GM15510 (cell line): ENCODE measurements around the gene AOAH.

Experiments used
- POLR2A ChIP-seq: IDR thresholded peaks from 3 replicates; pipeline ENCODE4 v1.6.1; 2011; ENCODE audit warnings: borderline replicate concordance; ENCODE audit not compliant: insufficient read length; ENCODE audit errors: extremely low read depth

The AOAH gene

DNA sequence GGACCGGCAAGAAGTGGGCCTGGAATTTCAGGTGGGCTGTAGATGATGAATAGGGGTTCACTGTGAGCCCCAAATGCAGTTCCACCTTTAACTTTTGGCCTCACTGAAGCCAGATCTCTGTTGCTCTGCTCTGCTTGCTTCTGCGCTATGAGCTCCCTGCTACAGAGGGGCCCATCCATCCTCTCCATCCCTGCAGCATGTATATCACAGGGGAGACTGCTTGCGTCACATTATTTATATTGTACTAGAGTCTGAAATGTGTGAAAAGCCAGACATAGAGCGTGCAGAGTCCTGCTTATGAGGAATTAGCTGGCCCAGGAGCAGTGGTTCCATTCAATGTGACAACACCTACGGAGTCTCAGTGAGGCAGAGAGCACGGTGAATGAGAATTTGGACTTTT is 69.9 kb downstream of the AOAH start:
- no peak for TF ChIP-seq POLR2A

GRCh38 chr7:36653663-36654355 is 70.5 kb downstream of the AOAH start:
- TF ChIP-seq POLR2A = no peak

DNA sequence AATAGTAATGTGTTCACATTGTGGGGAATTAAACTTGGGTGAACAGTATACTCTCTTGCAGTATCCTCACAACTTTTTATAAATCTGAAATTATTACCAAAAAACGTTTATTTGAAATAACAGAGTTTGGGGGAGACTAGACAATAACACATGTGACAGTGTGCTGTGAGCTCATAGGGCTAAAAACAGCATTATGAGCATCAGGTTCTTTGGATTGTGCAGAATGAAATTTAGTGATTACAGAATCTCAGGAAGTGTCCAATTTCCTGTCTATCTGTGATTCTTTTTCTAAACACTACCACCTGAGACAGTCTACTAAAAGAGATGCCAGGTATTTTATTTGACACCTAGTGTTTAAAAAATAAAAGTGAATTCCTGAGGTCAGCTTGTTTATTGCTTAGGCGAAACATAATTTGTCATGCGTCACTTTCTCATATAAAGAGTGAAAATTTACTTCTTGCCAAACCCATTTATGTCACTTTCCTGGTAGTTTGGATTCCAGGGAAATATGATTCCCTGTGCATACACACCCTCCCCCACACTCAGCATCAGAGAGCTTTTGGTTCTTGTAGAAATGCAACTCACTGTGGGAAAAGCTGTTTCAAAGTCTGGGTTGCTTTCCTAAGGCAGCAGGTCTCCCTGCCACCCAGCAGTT is 71.2 kb downstream of the AOAH start:
- no peak for TF ChIP-seq POLR2A

GRCh38 chr7:36652431-36652830 is 71.9 kb downstream of the AOAH start:
- no peak for TF ChIP-seq POLR2A

DNA sequence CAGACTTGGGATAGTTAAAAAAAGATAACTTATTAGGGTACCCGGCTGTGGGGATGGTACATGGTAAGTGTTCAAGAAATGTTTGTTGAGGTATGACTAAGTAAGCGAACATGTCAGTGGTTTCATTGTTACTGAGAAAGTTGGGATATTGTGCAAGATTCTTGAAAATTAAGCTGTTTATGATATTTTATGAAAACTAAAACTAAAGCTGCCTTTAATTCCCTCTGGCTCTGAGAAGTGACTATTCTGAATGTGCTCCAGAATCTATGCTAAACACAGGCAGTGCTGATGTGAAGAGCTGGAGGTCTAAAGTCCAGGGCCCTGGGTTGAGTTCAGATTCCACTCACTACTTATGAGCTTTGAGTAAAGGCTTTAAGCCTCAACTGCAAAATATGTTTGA is 72.9 kb downstream of the AOAH start:
- TF ChIP-seq POLR2A = no peak

GRCh38 chr7:36650766-36651312 is 73.5 kb downstream of the AOAH start:
- TF ChIP-seq POLR2A = no peak

- no peak for TF ChIP-seq POLR2A
Measured at GRCh38 chr7:36650320-36650719, 74.0 kb downstream of the AOAH start.

GRCh38 chr7:36648441-36648840 is 75.9 kb downstream of the AOAH start:
- TF ChIP-seq POLR2A = no peak

- TF ChIP-seq POLR2A = no peak
Measured at GRCh38 chr7:36644625-36645422, 79.5 kb downstream of the AOAH start.

DNA sequence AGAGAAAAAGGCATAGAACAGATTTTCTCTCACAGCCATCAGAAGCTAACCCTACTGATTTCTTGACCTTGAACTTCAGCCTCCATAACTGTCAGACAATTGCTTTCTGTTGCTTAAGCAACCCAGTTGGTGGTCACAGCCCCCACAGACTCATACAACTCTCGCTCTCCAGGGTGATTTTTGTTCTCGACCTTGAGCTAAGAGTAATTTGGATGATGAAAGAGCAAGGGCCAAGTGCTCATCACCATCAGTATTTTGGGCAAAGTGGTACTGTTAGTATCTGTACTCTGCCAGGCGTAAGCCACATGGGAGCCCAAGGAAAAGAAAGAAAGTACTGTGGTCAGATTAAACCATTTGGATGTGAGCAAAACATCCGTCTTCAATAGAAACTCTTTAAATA is 81.9 kb downstream of the AOAH start:
- no peak for TF ChIP-seq POLR2A

GRCh38 chr7:36642010-36642409 is 82.3 kb downstream of the AOAH start:
- TF ChIP-seq POLR2A = no peak

DNA sequence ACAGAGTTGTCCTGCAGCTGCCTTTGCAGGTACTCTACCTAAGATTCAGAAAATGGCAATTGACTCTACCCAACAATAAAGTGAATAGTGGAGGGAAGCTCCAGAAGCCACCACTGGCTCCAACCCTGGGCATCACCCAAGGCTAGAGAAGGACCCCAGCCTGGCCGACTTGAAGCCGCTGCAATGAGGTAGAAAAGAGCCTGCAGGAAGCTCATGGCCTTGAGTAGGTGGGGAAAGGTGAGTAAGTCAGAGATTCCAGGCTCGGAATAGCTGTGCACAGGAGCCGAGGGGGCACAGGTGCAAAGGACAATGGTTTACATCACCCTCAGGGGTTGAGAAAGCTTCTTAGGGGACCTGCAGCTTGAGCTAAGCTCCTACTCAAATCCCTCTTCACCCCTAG is 83.6 kb downstream of the AOAH start:
- no peak for TF ChIP-seq POLR2A

DNA sequence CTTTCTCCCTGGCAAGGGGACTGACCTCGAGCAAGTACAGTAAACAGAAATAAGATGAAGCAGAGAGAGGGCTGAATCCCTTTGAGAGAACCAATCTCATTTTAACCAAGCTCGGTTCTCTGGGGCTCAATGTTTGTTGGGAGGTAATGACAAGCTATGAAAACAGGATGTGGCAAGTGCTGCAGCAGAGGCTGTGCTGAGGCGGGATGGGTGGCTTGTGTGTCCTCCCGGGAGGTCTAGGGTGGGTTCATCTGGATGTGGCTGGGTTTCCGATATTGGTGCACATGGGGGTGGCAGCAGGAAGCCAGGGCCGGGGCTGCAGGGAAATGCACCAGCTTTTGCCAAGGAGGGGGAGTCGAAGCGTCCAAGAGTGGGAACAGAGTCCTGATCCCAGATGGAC is 84.5 kb downstream of the AOAH start:
- no peak for TF ChIP-seq POLR2A

GRCh38 chr7:36638586-36639263 is 85.6 kb downstream of the AOAH start:
- no peak for TF ChIP-seq POLR2A

DNA sequence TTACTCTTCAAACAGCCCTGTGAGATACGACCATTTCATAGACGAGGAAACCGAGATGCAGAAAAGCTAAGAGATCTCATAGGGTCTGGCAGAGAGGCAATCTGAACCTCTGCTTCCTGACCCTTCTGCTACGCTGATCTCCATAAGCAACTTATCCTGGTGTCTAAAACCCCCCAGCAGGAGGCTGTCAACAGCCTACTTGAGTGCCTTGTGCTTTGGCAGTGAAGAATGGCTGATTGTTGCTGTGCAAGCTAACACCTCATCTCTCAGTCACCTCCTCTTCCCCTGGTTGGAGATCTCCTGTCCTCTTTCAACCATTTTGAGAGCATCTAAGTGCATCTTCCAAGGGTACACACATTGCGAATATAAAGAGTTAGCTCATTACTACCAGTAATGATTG is 86.2 kb downstream of the AOAH start:
- TF ChIP-seq POLR2A = no peak
